ENCODE results near the gene SLC36A1. TPM values are rescaled to one million over a fixed set of nuclear protein-coding genes. Genes with fewer than 3 reads are reported as not detected.

The SLC36A1 gene
- total RNA-seq, 1 donor from 2014 or later = 14.1 TPM

- H3K27ac Mint-ChIP-seq = no peak overlapping the region
- ATAC-seq (ENCODE audit: low read depth) (no peak), DNase-seq (no peak)
- intact Hi-C loops (cut with micrococcal nuclease) = no loop called here
- H3K4me1 Mint-ChIP-seq = no peaks in the 10 kb centered on the region
- H3K4me3 Mint-ChIP-seq = no peak overlapping the region
- no peaks in the 10 kb centered on the region for H3K27me3 Mint-ChIP-seq
- ChIA-PET POLR2A (no interaction called here), CTCF (interaction anchor here (1.2 to 1.5 kb wide), 2 partner anchors 16 to 188 kb away, joined by 4 read pairs; partner anchors contain the start of gene SLC36A1)
- no peaks in the 10 kb centered on the region for H3K9me3 Mint-ChIP-seq
- TF ChIP-seq CTCF (IDR thresholded peaks at IDR 0.05) = no peak
- peaks cover 62% of the 10 kb centered on the region for H3K36me3 Mint-ChIP-seq (ENCODE audit: low read depth)
Measured at GRCh38 chr5:151464101-151464500, 16.7 kb downstream of the SLC36A1 start.

DNA sequence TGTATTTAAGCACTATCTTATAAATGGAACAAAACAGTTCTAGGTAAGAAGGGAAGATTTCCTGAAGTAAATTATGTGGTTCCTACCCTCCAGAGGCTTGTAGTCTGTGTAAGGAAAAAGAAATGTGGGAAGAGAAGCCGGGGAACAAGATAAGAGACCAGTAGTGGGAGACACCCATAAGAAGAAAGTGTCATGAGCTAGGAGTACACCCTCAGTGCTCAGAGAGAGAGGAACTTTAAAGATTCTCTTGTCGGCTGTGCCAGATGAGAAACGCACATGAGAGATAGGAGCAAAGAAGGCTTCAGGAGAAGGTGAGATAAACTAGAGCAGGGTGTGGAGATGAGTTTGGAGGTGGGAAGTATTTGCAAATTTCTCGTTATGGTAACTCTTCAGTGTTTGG, 18.1 kb downstream of the SLC36A1 start:
- intact Hi-C loops (cut with micrococcal nuclease) = no loop called here
- no peaks in the 10 kb centered on the region for H3K9me3 Mint-ChIP-seq
- no peak for TF ChIP-seq CTCF (IDR thresholded peaks at IDR 0.05)
- no peak overlapping the region for H3K27ac Mint-ChIP-seq
- H3K4me1 Mint-ChIP-seq = no peaks in the 10 kb centered on the region
- CTCF ChIA-PET = no interaction called here
- no peaks in the 10 kb centered on the region for H3K27me3 Mint-ChIP-seq
- no peak overlapping the region for H3K4me3 Mint-ChIP-seq
- ATAC-seq (ENCODE audit: low read depth) = no peak
- peaks cover 56% of the 10 kb centered on the region for H3K36me3 Mint-ChIP-seq (ENCODE audit: low read depth)
- DNase-seq = no peak
- POLR2A ChIA-PET = no interaction called here

DNA sequence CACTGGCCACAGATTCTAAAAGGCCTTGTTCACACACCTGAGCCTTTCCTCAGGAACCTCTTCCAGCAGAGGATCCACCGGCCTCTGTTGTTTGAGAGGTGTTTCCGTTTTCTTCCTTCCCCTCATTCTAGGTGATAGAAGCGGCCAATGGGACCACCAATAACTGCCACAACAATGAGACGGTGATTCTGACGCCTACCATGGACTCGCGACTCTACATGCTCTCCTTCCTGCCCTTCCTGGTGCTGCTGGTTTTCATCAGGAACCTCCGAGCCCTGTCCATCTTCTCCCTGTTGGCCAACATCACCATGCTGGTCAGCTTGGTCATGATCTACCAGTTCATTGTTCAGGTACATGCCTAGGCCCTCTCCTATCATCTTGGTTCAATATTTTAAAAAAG, 20.2 kb downstream of the SLC36A1 start:
- DNase-seq (no peak), ATAC-seq (ENCODE audit: low read depth) (no peak)
- no peak overlapping the region for H3K4me3 Mint-ChIP-seq
- no peak overlapping the region for H3K27ac Mint-ChIP-seq
- H3K4me1 Mint-ChIP-seq = no peaks in the 10 kb centered on the region
- CTCF ChIA-PET = no interaction called here
- POLR2A ChIA-PET = no interaction called here
- no peaks in the 10 kb centered on the region for H3K9me3 Mint-ChIP-seq
- intact Hi-C loops (cut with micrococcal nuclease) = no loop called here
- no peak for TF ChIP-seq CTCF (IDR thresholded peaks at IDR 0.05)
- H3K27me3 Mint-ChIP-seq = no peaks in the 10 kb centered on the region
- peaks cover 63% of the 10 kb centered on the region for H3K36me3 Mint-ChIP-seq (ENCODE audit: low read depth)

GRCh38 chr5:151469386-151469785, 22.0 kb downstream of the SLC36A1 start:
- no peak for TF ChIP-seq CTCF (IDR thresholded peaks at IDR 0.05)
- Mint-ChIP-seq H3K9me3 (no peaks in the 10 kb centered on the region), H3K27ac (no peak overlapping the region), H3K36me3 (ENCODE audit: low read depth) (peaks cover 60% of the 10 kb centered on the region), H3K4me1 (no peaks in the 10 kb centered on the region), H3K4me3 (no peak overlapping the region), H3K27me3 (no peaks in the 10 kb centered on the region)
- DNase-seq (no peak), ATAC-seq (ENCODE audit: low read depth) (no peak)
- CTCF ChIA-PET = no interaction called here
- POLR2A ChIA-PET = no interaction called here
- intact Hi-C loops (cut with micrococcal nuclease) = no loop called here

DNA sequence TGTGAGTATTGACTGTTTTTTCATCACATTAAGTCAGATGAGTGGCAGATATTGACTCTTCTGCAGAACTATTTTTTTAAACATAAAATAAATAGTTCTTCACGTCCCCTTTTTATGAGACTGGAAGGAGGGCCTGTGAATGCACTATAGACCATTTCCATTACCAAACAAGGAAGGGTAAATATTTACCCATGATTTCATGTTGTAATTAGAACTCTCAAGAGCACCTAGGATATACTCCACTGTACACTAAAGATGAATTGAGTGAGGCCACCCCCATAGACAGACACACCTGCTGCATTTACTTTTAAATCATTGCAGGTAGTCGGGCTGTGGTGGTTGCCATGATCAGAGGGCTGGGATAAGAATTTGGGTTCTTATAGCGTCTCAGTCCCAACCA, 22.6 kb downstream of the SLC36A1 start:
- intact Hi-C loops (cut with micrococcal nuclease) = no loop called here
- no peaks in the 10 kb centered on the region for H3K4me1 Mint-ChIP-seq
- DNase-seq (no peak), ATAC-seq (ENCODE audit: low read depth) (no peak)
- TF ChIP-seq CTCF (IDR thresholded peaks at IDR 0.05) = no peak
- peaks cover 60% of the 10 kb centered on the region for H3K36me3 Mint-ChIP-seq (ENCODE audit: low read depth)
- POLR2A ChIA-PET = no interaction called here
- H3K27me3 Mint-ChIP-seq = no peaks in the 10 kb centered on the region
- H3K27ac Mint-ChIP-seq = no peak overlapping the region
- H3K9me3 Mint-ChIP-seq = no peaks in the 10 kb centered on the region
- CTCF ChIA-PET = no interaction called here
- H3K4me3 Mint-ChIP-seq = no peak overlapping the region

Measured in activated B cell treated with CpG ODN at 0.5 μM for 24 hours (primary cell).